Lower lobe of right lung (tissue), 2 donors: Measurements from ENCODE around the gene CACNA1I. TPM values are rescaled to one million over a fixed set of nuclear protein-coding genes. Genes with fewer than 3 reads are reported as not detected.

Experiments used
- ATAC-seq, 2 donors: fragments of 200-7000 bp; cut with Tn5 transposase; one replicate each; pipeline ENCODE4 v1.9.1; 2020 to 2022; ENCODE audit warnings: mild to moderate bottlenecking in 2 of 2, moderate library complexity in 2 of 2
- DNase-seq: peaks from one replicate; pipeline ENCODE4 v3.0.0-alpha.2; 2020
- H3K27ac ChIP-seq: fragments of 200-600 bp; one replicate; pipeline ENCODE4 v1.8.0; 2022
- H3K27me3 ChIP-seq: fragments of 200-600 bp; one replicate; pipeline ENCODE4 v1.8.0; 2022; ENCODE audit warnings: low read depth
- H3K36me3 ChIP-seq: fragments of 200-600 bp; one replicate; pipeline ENCODE4 v1.8.0; 2022; ENCODE audit warnings: mild to moderate bottlenecking
- H3K4me1 ChIP-seq: fragments of 200-600 bp; one replicate; pipeline ENCODE4 v1.8.0; 2022
- H3K4me3 ChIP-seq: fragments of 200-600 bp; one replicate; pipeline ENCODE4 v1.8.0; 2022; ENCODE audit warnings: mild to moderate bottlenecking
- H3K9me3 ChIP-seq: fragments of 200-600 bp; one replicate; pipeline ENCODE4 v1.8.0; 2022
- intact Hi-C: fragments of 100-400 bp; cut with DNase I; formaldehyde crosslinking; loops from one replicate; pipeline ENCODE4 v1.11.0; 2022
- total RNA-seq: library from RNA; stranded (reverse); fragmentation: NEBNext Ultra II Directional; extraction: Animal tissue kit (Norgen Biotek cat#: 25700); gene quantifications from one replicate; pipeline ENCODE4 v1.2.1, GENCODE V29; 2021
- TF ChIP-seq, protein P1 (sequence below): fragments of 200-600 bp; IDR thresholded peaks from one replicate; pipeline ENCODE4 v1.8.0; 2022; ENCODE audit warnings: antibody characterized with exemption, mild to moderate bottlenecking
- donor health status: DM: no; HTN: yes; CAD: no; lungs with severe emphysema.

CACNA1I gene
- total RNA-seq, 1 donor from 2014 or later: 0.21 TPM

DNA sequence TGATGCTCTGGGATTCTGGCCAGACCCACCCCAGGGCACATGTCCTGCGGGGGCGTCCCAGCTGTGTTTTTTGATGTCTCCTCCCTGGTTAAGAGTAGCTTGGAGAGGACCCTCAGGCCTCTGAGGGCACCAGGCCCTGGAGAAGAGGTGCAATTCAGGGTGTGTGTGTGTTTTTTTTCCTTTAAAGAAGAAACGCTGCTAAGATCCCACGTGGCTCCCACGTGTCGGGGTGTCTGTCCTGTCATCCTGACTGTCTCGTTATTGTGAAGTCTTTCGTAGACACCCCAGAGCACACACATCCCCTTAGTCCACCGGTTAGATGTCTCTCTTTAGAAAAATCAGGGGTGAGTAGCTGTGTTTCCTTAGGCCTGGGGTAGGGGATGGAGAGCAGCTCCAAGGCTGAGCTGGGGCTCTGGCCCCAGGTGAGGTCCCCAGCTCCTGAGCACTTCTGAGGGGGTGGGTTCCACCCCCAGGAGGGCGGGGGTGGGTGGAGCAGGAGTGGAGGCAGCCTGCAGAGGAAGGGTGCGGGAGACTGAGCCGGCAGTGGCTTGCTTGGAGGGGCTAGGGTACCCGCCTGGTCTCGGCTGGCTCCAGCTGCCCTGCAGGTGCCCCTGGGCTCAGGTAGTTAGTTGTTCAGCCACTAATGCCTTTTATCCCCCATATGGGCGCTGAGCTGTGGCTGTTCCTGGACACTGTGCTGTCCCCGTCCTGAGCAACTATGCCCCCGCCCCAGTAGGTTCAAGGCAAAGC, 116.4 kb downstream of the CACNA1I start:
- no peak overlapping the region for H3K27ac ChIP-seq

DNA sequence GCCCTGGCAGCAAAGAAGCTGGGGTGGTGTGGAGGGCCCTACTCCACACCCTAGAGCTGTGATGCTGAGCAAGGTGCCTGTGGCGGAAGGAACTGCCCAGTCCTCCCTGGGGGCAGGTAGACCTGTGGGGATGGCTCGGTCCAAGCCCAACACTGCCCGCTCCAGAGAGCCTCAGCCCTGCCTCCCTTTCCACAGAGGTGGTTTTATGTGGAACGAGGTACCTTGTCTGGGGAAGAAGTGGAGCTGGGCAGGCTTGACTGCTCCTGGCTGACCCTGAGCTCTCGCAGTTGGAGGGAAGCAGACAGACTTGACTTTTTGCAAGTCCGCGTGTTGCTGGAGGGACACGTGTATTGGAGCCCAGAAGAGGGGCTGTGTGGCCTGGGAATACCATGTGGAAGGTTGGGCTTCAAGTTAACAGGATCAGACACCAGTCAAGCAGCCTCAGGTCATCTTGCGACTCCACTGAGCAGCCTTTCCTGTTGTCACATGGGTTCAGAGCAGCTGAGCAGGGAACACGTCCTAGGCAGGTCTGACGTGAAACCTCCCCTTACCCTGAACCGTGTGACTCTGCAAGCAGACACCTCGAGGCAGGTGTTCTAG, 117.7 kb downstream of the CACNA1I start:
- DNase-seq (no peak), ATAC-seq (no peak)
- Histone ChIP-seq H3K4me1 (no peaks in the 10 kb centered on the region), H3K4me3 (no peak overlapping the region), H3K36me3 (no peaks in the 10 kb centered on the region), H3K9me3 (no peaks in the 10 kb centered on the region), H3K27ac (no peak overlapping the region), H3K27me3 (peaks cover 64% of the 10 kb centered on the region)
- TF ChIP-seq, protein P1, sequence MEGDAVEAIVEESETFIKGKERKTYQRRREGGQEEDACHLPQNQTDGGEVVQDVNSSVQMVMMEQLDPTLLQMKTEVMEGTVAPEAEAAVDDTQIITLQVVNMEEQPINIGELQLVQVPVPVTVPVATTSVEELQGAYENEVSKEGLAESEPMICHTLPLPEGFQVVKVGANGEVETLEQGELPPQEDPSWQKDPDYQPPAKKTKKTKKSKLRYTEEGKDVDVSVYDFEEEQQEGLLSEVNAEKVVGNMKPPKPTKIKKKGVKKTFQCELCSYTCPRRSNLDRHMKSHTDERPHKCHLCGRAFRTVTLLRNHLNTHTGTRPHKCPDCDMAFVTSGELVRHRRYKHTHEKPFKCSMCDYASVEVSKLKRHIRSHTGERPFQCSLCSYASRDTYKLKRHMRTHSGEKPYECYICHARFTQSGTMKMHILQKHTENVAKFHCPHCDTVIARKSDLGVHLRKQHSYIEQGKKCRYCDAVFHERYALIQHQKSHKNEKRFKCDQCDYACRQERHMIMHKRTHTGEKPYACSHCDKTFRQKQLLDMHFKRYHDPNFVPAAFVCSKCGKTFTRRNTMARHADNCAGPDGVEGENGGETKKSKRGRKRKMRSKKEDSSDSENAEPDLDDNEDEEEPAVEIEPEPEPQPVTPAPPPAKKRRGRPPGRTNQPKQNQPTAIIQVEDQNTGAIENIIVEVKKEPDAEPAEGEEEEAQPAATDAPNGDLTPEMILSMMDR: no peak
- intact Hi-C loops: no loop called here

More for the DNA sequence above, 116.4 kb downstream of the CACNA1I start:
- DNase-seq: no peak
- no peaks in the 10 kb centered on the region for H3K4me1 ChIP-seq
- ATAC-seq: no peak
- no peaks in the 10 kb centered on the region for H3K9me3 ChIP-seq
- peaks cover 70% of the 10 kb centered on the region for H3K27me3 ChIP-seq
- TF ChIP-seq, protein P1: no peak
- intact Hi-C loops: no loop called here
- H3K4me3 ChIP-seq: no peak overlapping the region
- no peaks in the 10 kb centered on the region for H3K36me3 ChIP-seq

DNA sequence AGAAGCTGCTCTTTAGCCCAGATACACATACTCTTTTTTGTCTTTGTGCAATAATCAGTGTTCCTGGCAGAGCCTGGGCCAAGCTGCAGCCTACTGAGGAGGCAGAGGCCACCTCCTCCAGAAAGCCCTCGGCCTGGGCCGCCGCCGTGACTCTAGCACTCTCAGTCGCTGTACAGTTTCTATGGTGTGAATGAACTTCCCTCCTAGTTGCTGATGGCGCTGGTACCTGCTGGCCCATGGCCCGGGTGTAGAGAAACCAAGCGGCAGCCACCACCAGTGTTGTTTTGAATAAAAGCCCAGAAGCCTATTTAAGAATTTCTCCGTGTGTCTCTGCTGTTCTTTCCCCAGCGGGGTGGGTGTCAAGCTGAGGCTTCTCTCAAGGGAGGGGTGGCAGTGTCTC, 118.9 kb downstream of the CACNA1I start:
- TF ChIP-seq, protein P1: no peak

DNA sequence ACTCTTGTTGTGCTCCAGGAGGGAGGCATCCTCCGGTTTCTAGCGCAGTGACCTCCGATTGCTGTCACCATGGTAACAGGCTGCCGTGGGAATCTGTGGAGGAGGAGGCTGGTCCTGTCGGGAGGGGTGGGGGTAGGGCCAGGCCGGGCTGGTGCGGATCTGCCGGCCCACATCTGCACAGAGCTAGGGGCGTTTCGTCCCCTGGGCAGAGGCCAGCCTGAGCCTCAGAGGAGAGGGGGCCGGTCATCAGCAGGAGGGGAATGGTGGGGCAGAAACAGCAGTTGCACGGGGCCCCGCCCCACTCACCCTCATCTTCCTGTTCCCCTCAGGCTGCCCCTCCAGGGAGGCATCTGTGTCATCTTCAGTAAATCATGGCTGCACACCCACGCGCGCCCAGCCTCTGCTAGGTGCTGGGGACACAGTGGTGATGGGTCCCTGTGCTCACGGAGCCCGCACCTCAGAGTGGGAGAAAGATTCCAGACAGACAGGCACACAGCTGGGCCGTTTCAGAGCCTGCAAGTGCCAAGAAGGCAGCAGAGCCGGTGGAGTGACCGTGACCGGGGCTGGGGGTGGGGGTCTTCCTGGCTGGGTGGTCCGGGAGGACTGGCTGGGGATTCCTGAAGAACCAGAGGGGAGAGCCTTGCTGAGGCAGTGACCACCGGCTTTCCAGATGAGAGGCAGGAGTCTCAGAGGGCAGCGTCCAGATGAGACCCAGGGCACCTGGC, 120.5 kb downstream of the CACNA1I start:
- TF ChIP-seq, protein P1: no peak
- H3K27ac ChIP-seq: no peak overlapping the region
- DNase-seq: no peak
- intact Hi-C loops: no loop called here
- peaks cover 50% of the 10 kb centered on the region for H3K27me3 ChIP-seq
- no peak overlapping the region for H3K4me3 ChIP-seq
- no peak for ATAC-seq
- H3K36me3 ChIP-seq: no peaks in the 10 kb centered on the region
- no peaks in the 10 kb centered on the region for H3K4me1 ChIP-seq
- H3K9me3 ChIP-seq: no peaks in the 10 kb centered on the region

More for the DNA sequence above, 118.9 kb downstream of the CACNA1I start:
- Histone ChIP-seq H3K36me3 (no peaks in the 10 kb centered on the region), H3K4me1 (no peaks in the 10 kb centered on the region), H3K4me3 (no peak overlapping the region), H3K9me3 (no peaks in the 10 kb centered on the region), H3K27me3 (peaks cover 54% of the 10 kb centered on the region), H3K27ac (no peak overlapping the region)
- intact Hi-C loops: no loop called here
- ATAC-seq (no peak), DNase-seq (no peak)

DNA sequence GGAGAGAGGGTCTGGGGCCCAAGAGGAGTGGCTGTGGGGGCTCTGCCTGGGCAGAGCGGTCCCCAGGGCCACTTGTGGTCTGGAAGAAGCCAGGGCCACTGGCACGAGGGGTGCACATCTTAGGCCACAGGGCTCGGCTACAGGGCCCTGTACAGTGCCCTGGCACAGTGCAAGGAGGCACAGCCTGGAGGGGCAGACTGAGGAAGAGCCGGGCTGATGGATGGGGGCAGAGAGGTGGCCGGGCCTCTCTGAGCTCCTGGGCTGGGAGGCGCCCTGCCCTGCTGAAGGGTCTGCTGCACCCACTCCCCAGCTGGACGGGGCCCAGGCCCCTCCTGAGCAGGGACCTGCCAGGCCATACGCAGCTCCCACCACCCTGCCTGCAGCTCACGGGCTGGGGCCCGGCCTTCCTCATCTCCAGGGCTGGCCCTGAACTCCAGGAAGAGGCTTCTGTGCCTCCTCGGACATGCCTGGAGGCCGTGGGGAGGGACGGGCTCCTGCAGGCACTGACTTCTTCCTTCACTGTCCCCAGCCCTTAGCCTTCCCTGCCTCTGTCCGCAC, 123.5 kb downstream of the CACNA1I start:
- ATAC-seq (peak in 1 of 2 donors; percentile 6), DNase-seq (no peak)
- Histone ChIP-seq H3K4me1 (no peaks in the 10 kb centered on the region), H3K27me3 (peaks cover 36% of the 10 kb centered on the region), H3K9me3 (no peaks in the 10 kb centered on the region), H3K4me3 (no peak overlapping the region), H3K27ac (no peak overlapping the region), H3K36me3 (no peaks in the 10 kb centered on the region)
- intact Hi-C loops: no loop called here
- TF ChIP-seq, protein P1: no peak
